GM21619 (cell line): ENCODE data around the gene ADCK2.
A peak's percentile ranks its signal among the peaks of the same experiment; 100 is the strongest.
"Not testable (repeated sequence)": the region's sequence is repeated elsewhere in the genome, so short reads cannot be mapped to it uniquely, and the experiment has no call there.

Experiments
- ATAC-seq: cut with Tn5 transposase; IDR thresholded peaks from one replicate; pipeline ENCODE4 v1.9.1; 2021; ENCODE audit not compliant: unreplicated experiment

ADCK2 gene

GRCh38 chr7:140673063-140673773 is 473 bp downstream of the ADCK2 start:
- ATAC-seq, result peak; percentile 37

DNA sequence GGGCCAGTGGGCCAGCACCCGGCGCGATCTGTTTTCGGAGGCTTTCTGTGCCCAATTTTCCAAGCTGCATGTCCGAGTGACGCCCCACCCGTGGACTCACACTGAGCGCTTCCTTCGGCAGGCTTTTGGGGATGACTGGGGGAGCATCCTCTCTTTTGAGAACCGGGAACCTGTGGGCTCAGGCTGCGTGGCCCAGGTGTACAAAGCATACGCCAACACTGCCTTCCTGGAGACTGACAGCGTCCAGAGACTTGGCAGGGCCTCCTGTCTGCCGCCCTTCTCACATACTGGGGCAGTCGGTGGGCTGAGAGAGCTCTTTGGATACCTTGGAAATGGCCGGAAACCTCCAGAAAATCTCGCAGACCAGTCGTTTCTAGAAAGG is 1.0 kb downstream of the ADCK2 start:
- no peak for ATAC-seq

DNA sequence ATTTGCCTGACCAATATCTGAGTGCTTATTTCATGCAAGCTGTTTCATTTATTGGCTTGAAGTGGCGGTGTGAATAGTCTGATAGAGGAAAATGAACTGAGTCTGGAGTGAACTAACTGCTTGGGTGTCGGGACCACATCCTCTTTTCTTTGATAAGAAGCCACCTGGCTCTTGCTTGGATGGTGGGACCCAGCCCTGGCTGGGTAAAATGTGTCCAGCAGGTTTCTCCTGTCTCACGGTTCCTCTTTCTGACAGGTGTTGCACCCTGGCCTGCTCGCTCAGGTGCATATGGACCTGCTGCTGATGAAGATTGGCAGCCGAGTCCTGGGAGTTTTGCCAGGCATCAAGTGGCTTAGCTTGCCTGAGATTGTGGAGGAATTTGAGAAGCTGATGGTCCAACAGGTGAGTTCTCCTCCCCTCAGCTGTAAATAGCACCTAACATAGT is 1.6 kb downstream of the ADCK2 start:
- peak; percentile 16 for ATAC-seq

DNA sequence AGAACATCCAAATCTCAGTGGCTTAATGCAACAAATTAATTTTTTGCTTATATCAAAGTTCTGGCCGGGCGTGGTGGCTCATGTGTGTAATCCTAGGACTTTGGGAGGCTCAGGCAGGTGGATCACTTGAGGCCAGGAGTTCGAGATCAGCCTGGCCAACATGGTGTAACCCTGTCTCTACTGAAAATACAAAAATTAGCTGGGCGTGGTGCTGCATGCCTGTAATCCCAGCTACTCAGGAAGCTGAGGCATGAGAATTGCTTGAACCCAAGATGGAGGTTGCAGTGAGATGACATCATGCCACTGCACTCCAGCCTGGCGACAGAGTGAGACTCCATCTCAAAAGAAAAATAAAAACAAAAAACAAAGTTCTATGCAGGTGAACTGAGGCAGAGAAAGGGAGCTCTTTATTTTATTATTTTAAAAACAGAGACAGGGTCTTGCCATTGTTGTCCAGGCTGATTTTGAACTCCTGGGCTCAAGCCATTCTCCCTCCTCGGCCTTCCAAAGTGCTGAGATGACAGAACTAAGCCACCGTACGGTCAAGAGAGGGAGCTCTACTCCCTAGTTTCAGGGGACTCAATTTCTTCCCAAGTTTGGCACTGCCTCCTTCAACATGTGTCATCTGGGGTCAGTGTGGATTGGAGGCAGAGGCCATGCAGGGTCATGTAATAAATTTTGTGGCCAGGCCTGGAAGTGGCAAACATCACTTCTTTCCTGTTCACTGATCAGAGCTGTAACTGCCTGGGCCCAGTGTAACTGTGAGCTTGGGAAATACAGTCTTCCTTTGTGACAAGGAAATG is 2.4 kb downstream of the ADCK2 start:
- ATAC-seq, result no peak

- ATAC-seq, result no peak
Measured at GRCh38 chr7:140675726-140676125, 3.0 kb downstream of the ADCK2 start.

DNA sequence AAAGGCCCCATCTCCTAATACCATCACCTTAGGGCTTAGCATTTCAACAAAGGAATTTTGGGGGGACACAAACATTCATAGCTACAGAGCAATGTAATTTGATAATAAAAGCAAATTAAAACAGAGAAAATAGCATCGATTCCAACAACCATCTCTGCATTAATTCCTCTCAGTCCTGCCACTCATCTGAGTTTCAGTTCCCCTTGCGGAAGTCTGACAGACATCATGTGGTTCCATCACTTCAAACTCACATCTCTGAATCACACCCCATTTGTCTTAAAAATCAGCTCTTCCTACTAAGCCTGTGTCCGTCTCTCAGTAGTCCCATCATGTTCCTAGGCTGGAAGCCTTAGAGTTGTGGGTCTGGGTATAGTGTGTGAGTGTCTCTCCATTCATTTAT is 3.6 kb downstream of the ADCK2 start:
- ATAC-seq, result peak; percentile 53

- ATAC-seq, result not testable (repeated sequence)
Measured at GRCh38 chr7:140676956-140677355, 4.2 kb downstream of the ADCK2 start.

- ATAC-seq, result no peak
Measured at GRCh38 chr7:140677496-140677895, 4.8 kb downstream of the ADCK2 start.

DNA sequence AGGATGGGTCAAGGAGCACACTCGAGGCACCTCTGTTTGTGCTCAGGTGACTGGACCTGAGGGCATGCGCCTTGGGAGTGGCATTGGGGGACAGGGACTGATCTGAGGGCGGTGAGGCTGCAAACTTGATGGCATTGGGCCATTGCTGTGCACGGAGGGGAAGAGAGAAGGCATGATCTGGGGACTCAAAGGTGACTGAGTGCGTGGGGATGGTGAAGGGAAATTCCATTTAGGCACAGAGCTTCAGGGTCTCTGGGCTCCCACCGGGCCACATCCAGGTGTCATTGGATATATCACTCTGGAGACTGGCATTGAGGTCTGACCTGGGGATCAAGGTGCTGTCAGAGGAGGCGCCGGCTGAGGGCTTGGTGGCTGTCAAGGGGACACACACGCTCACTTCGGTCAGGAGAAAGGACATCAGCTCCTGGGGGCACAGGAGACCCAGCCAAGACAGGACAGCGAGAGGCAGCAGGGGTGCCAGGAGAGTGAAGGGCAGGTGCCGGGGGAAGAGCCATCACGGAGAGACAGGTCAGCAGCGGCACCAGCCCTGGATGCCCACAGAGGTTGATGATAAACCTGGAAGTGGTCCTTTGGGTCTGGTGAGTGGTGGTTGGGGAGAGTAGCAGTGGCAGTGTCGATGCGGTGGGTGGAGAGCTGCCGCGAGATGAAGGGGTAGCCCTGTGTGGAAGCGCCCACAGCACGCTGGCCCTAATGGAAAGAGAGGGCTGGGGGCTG is 5.5 kb downstream of the ADCK2 start:
- no peak for ATAC-seq

GRCh38 chr7:140678816-140679130 is 6.0 kb downstream of the ADCK2 start:
- no peak for ATAC-seq

GRCh38 chr7:140679186-140679585 is 6.4 kb downstream of the ADCK2 start:
- no peak for ATAC-seq

DNA sequence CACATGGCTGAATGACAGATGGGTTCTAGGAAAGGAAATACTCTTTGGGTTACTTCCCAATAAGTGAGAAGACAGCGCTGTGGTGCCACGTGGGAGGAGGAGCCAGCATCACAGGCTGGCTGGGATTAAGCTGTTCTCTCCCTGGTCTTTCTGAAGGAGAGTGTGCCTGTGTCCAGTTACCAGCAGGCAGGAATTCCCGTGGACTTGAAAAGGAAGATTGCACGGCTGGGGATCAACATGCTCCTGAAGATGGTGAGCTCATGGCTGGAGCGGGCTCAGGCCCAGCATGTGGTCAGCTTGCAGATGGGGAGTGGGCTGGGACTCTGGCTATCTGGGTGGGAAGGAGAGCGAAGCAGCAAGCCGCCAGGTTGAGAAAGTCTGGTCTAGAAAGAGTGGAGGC is 8.1 kb downstream of the ADCK2 start:
- no peak for ATAC-seq

DNA sequence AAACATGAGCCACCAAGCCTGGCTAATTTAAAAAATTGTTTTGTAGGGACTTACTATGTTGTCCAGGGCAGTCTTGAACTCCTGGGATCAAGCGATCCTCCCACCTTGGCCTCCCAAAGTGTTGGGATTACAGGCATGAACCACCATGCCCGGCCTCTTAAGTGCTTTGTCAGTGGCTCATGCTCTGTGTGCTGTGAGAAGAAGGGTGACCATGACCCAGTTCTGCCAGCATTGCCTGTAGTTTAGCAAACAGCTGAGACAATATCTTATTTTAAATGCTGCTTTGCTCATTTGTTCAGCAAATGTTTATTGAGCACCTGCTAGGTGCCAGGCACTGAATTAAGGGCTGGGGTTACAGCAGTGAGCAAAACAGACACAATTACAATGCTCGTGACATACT is 9.0 kb downstream of the ADCK2 start:
- ATAC-seq, result no peak

DNA sequence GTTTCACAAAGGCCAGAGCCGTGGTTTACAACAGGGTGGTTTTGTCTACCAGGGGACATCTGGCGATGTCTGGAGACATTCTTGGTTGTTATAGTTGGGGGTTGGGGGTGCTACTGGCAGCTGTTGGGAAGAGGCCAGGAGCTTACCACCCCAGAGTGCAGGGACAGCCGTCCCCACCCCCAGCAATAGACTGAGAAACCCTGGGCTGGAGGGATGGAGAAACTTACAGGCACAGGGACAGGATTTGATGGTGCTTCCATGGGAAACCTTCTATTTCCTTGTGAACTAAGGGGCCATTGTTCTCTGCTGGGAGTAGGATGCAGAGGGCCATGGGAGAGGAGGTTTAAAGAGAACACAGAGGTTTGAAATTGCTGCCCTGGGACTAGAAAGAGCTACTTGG is 10.9 kb downstream of the ADCK2 start:
- ATAC-seq, result no peak

DNA sequence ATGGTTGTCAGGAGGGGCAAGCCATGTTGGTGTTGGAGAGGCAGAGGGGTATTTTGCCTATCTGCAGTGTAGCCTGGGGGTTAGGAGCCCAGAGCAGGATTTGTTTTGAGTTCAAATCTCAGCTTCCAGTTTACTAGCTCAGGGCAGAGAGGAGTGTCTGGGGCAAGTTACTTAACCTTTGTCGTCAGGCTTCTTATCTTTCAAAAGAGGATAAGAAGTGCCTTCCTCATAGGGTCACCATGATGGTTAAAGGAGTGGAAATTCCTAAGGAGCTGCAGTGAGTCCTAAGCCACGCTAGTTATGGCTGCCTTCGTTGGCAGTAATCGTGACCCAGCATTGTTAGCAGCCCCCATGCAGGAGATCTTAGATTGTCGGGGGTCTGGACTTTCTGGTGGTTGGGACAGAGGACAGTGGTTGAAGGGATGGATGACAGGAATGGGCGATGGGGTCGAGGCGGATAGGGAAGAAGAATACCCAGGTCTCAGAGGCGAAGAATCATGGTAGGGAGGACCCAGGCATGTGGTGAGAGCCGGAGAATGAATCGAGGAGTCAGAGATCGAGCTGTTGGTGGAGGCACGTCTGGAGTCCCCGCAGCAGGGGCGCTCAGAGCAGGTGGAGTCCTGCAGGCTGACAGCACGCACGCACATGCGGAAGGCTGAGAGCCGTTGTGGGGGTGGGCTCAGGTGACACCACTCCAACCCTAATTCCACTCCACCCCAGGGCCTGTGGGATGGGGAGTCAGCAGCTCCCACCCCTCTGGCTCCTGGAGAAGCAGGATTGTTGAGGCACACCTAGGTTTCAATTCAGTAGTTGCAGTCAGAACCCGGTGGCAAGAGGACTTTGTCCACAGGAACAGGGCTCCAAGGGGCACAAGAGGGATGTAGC is 11.6 kb downstream of the ADCK2 start:
- no peak for ATAC-seq

- no peak for ATAC-seq
Measured at GRCh38 chr7:140685407-140686087, 12.8 kb downstream of the ADCK2 start.

- no peak for ATAC-seq
Measured at GRCh38 chr7:140686921-140687320, 14.2 kb downstream of the ADCK2 start.

GRCh38 chr7:140688341-140688740 is 15.6 kb downstream of the ADCK2 start:
- no peak for ATAC-seq

GRCh38 chr7:140689199-140690152 is 16.7 kb downstream of the ADCK2 start:
- no peak for ATAC-seq
